Measurements from ENCODE around the gene RCOR3. TPM values are rescaled to one million over a fixed set of nuclear protein-coding genes. Genes with fewer than 3 reads are reported as not detected.

The RCOR3 gene
- total RNA-seq, 2 donors from 2014 or later, result 24.0 to 34.9 TPM

DNA sequence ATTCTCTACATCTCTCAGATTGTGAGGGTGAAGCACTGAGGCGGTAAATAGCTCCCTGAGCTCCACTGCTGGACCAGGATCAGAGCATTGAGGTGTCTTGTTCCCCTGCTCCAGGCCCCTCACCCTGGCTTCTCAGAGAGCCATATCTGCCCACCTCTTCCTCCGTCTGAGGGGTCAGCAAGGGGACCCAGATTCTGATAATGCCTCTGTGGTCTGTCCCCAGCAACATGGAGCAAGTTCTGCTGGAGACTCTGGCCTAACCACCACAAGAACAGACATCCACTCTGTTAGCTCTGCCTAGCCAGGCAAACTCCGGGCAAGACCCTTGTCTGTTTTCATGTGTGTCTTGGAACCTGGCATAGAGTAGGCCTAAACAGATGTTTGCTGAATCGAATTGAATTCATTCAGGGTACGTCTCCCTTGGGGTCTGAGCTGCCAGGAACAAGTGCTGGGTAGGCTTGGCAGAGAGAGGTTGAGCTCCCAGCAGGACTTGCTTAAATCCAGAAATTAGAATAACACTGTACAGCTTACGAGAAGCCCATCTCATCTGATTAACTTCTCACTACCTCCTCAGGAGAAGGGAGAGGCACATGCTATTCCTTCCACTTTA is 69.8 kb downstream of the RCOR3 start:
- Histone ChIP-seq H3K27me3 (no peaks in the 10 kb centered on the region), H3K36me3 (no peaks in the 10 kb centered on the region), H3K4me3 (no peak overlapping the region), H3K4me1 (peaks cover 0 to 30% of the 10 kb centered on the region in 2 donors), H3K9me3 (no peaks in the 10 kb centered on the region), H3K27ac (no peak overlapping the region)
- DNase-seq (ENCODE audit: low spot score), result no peak
- no peak for TF ChIP-seq CTCF (IDR thresholded peaks at IDR 0.05)

GRCh38 chr1:211329764-211330201 is 70.6 kb downstream of the RCOR3 start:
- no peak for TF ChIP-seq CTCF (IDR thresholded peaks at IDR 0.05)
- no peak overlapping the region for H3K27ac ChIP-seq
- no peak overlapping the region for H3K4me3 ChIP-seq
- H3K36me3 ChIP-seq, result no peaks in the 10 kb centered on the region
- H3K9me3 ChIP-seq, result no peaks in the 10 kb centered on the region
- no peaks in the 10 kb centered on the region for H3K27me3 ChIP-seq
- DNase-seq (ENCODE audit: low spot score), result no peak
- H3K4me1 ChIP-seq, result peaks cover 0 to 30% of the 10 kb centered on the region in 2 donors

DNA sequence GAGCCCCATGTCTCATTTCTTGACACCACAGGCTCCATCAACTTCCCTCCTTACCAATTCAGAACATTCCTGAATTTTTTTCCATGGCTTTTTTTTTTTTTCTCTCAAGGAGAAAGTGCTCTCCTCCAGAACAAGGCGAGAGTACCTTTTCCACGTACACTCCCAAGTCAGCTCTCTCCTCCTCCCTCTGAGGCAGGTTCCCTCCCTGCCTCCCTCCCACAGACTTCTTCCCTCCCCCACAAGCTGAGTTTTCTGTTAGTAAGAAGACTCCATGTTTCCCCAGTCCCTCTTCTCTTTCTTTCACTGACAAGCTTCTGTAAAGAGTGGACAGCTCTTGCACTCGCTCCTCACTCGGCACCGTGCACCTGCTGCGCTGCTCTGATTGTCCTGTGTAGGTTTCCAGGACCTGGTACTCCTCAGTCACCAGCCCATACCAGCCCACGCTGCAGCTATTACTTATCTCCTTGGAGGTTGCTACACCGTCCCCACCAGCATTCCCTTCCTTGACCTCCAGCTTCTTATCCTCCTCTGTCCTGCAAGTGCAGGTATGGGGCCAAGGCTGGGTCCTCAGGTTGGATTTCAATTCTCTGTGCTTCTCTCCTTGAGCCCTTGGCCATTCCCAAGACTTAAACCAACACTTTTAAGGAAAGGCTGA is 71.2 kb downstream of the RCOR3 start:
- Histone ChIP-seq H3K4me1 (peaks cover 0 to 30% of the 10 kb centered on the region in 2 donors), H3K36me3 (no peaks in the 10 kb centered on the region), H3K27me3 (no peaks in the 10 kb centered on the region), H3K4me3 (no peak overlapping the region), H3K27ac (no peak overlapping the region), H3K9me3 (no peaks in the 10 kb centered on the region)
- TF ChIP-seq CTCF (IDR thresholded peaks at IDR 0.05), result no peak
- DNase-seq (ENCODE audit: low spot score), result no peak

- peaks cover 0 to 31% of the 10 kb centered on the region in 2 donors for H3K4me1 ChIP-seq
- no peaks in the 10 kb centered on the region for H3K9me3 ChIP-seq
- TF ChIP-seq CTCF (IDR thresholded peaks at IDR 0.05), result no peak
- no peak overlapping the region for H3K27ac ChIP-seq
- H3K36me3 ChIP-seq, result no peaks in the 10 kb centered on the region
- DNase-seq (ENCODE audit: low spot score), result no peak
- H3K27me3 ChIP-seq, result no peaks in the 10 kb centered on the region
- no peak overlapping the region for H3K4me3 ChIP-seq
Observed at GRCh38 chr1:211331011-211331709, 72.0 kb downstream of the RCOR3 start.

DNA sequence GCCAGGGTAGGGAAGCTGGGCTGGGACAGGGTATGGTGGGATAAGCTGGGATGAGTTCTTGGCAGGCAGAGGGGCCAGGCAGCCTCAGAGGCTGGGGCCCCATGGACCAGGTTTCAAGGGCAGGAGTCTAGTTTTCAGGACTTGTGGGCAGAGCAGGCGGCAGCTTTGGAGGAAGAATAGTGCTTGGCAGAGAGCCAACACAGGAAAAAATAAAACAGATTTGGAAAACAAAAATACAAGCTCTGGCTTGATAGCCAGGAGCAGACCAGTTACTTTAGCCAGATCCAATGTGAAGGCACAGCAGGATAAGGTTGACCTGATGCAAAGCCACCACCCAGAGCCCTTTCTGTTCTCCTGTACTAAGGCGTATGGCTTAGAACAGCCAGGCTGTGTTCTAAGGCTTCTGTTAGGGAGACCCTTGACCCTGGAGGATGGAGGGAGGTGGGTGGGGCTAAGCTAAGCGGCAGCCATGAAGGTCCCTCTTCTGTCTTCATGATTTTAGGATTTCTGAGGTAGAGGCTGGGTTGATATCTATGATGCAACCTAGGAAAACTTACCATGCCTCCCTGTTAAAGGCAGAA is 73.0 kb downstream of the RCOR3 start:
- Histone ChIP-seq H3K36me3 (no peaks in the 10 kb centered on the region), H3K27ac (no peak overlapping the region), H3K4me3 (no peak overlapping the region), H3K4me1 (peaks cover 0 to 29% of the 10 kb centered on the region in 2 donors), H3K27me3 (no peaks in the 10 kb centered on the region), H3K9me3 (no peaks in the 10 kb centered on the region)
- no peak for DNase-seq (ENCODE audit: low spot score)
- no peak for TF ChIP-seq CTCF (IDR thresholded peaks at IDR 0.05)
